Osteoblast (primary cell): ENCODE results near the gene AIPL1. TPM values are rescaled to one million over a fixed set of nuclear protein-coding genes. Genes with fewer than 3 reads are reported as not detected.

Experiments used
- DNase-seq: peaks from one replicate; pipeline ENCODE4 v3.0.0; 2011; ENCODE audit warnings: low spot score, mixed read lengths; ENCODE audit not compliant: insufficient read length; ENCODE audit errors: missing footprints
- H2AFZ ChIP-seq: 2 replicates; pipeline ENCODE4 v1.6.0; 2011; ENCODE audit warnings: mild to moderate bottlenecking, low read length
- H3K27ac ChIP-seq: 2 replicates; pipeline ENCODE4 v1.5.1; 2011; ENCODE audit warnings: mild to moderate bottlenecking, low read depth, low read length, moderate library complexity
- H3K27me3 ChIP-seq: 2 replicates; pipeline ENCODE4 v1.6.0; 2012; ENCODE audit warnings: mild to moderate bottlenecking, control low read depth, inconsistent platforms, low read length, moderate library complexity; ENCODE audit not compliant: insufficient read depth
- H3K36me3 ChIP-seq: 2 replicates; pipeline ENCODE4 v1.5.1; 2011; ENCODE audit warnings: mild to moderate bottlenecking, low read length, control low read depth, moderate library complexity; ENCODE audit not compliant: insufficient read depth
- H3K4me1 ChIP-seq: 2 replicates; pipeline ENCODE4 v1.5.1; 2011; ENCODE audit warnings: mild to moderate bottlenecking, low read length, control low read depth, moderate library complexity; ENCODE audit not compliant: insufficient read depth
- H3K4me2 ChIP-seq: 2 replicates; pipeline ENCODE4 v1.6.0; 2011; ENCODE audit warnings: mild to moderate bottlenecking, low read length; ENCODE audit not compliant: insufficient read depth
- H3K4me3 ChIP-seq: fragments of 200-600 bp; sonication (generic); 3 replicates; pipeline ENCODE4 v1.5.1; 2012; ENCODE audit warnings: mild to moderate bottlenecking, low read length, inconsistent platforms; ENCODE audit not compliant: insufficient read depth
- H3K79me2 ChIP-seq: 2 replicates; pipeline ENCODE4 v1.6.0; 2012; ENCODE audit warnings: mild to moderate bottlenecking, low read length, control low read depth, inconsistent platforms; ENCODE audit not compliant: insufficient read depth
- H3K9me3 ChIP-seq: 2 replicates; pipeline ENCODE4 v1.5.1; 2011; ENCODE audit warnings: low read depth, low read length, control low read depth
- H4K20me1 ChIP-seq: 2 replicates; pipeline ENCODE4 v1.6.0; 2012; ENCODE audit warnings: mild to moderate bottlenecking, low read length, control low read depth; ENCODE audit not compliant: insufficient read depth
- total RNA-seq: library from RNA; depleted of rRNA; stranded (reverse); fragments of >200 nt; gene quantifications from 2 replicates; pipeline ENCODE4 v1.2.3, GENCODE V29; 2012
- TF ChIP-seq, protein P1 (sequence below): IDR thresholded peaks from 2 replicates; pipeline ENCODE4 v1.5.1; 2011; ENCODE audit warnings: mild to moderate bottlenecking, low read depth, low read length, moderate library complexity; ENCODE audit errors: extremely low read depth

AIPL1 gene
- total RNA-seq, 1 donor, result not detected

- no peak overlapping the region for H2AFZ ChIP-seq
- no peaks in the 10 kb centered on the region for H4K20me1 ChIP-seq
- H3K4me1 ChIP-seq, result peaks cover 8% of the 10 kb centered on the region
- no peaks in the 10 kb centered on the region for H3K27me3 ChIP-seq
- H3K4me3 ChIP-seq, result no peak overlapping the region
- H3K79me2 ChIP-seq, result no peaks in the 10 kb centered on the region
- H3K27ac ChIP-seq, result no peak overlapping the region
- DNase-seq, result peak; percentile 67
- H3K4me2 ChIP-seq, result peak overlapping the region; percentile 34
- TF ChIP-seq, protein P1, sequence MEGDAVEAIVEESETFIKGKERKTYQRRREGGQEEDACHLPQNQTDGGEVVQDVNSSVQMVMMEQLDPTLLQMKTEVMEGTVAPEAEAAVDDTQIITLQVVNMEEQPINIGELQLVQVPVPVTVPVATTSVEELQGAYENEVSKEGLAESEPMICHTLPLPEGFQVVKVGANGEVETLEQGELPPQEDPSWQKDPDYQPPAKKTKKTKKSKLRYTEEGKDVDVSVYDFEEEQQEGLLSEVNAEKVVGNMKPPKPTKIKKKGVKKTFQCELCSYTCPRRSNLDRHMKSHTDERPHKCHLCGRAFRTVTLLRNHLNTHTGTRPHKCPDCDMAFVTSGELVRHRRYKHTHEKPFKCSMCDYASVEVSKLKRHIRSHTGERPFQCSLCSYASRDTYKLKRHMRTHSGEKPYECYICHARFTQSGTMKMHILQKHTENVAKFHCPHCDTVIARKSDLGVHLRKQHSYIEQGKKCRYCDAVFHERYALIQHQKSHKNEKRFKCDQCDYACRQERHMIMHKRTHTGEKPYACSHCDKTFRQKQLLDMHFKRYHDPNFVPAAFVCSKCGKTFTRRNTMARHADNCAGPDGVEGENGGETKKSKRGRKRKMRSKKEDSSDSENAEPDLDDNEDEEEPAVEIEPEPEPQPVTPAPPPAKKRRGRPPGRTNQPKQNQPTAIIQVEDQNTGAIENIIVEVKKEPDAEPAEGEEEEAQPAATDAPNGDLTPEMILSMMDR, result no peak
- H3K36me3 ChIP-seq, result no peaks in the 10 kb centered on the region
- no peaks in the 10 kb centered on the region for H3K9me3 ChIP-seq
Measured at GRCh38 chr17:6381526-6382465, 53.1 kb downstream of the AIPL1 start.

DNA sequence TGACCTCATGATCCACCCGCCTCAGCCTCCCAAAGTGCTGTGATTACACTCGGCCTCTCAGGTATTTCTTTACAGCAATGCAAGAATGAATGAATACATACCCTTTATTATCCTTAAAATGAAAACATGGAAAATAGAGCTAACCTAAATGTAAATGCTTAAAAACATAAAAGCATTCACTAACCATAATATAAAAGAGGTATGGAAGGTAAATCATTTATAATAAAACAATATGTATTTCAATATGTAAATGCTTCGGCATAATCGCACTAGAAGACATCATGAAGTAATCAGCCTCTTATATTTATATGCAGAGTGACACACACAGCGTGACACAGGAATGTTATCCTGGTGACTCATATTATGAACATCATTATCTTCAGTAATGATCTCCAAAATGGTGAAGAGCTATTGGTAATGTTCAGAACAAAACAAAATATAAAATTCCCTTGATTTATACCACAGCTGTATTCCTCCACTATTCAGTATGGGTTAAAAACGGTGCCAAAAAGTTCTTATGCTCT, 53.9 kb downstream of the AIPL1 start:
- DNase-seq, result peak; percentile 86
- TF ChIP-seq, protein P1, result no peak
- H3K27me3 ChIP-seq, result no peaks in the 10 kb centered on the region

DNA sequence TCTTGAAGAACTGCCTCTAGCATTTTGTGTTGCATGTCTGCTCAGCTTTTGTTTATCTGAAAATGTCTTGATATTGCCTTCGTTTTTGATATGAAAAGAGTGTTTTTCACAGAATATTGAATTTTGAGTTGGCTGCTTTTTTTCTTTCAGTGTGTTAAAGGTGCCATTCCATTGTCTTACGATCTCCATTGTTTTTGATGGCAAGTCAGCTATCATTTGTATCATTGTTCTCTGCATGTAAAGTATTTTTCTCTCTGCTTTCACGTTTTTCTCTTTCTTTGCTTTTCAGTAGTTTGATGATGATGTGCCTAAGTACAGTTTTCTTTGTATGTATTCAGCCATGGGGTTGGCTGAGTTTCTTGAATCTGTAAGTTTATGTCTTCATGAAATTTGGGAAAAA, 57.0 kb downstream of the AIPL1 start:
- no peaks in the 10 kb centered on the region for H4K20me1 ChIP-seq
- H3K79me2 ChIP-seq, result no peaks in the 10 kb centered on the region
- no peak overlapping the region for H2AFZ ChIP-seq
- no peak overlapping the region for H3K4me2 ChIP-seq
- no peaks in the 10 kb centered on the region for H3K9me3 ChIP-seq
- no peak overlapping the region for H3K4me3 ChIP-seq
- H3K27ac ChIP-seq, result no peak overlapping the region
- DNase-seq, result no peak
- TF ChIP-seq, protein P1, result no peak
- peaks cover 18% of the 10 kb centered on the region for H3K4me1 ChIP-seq
- no peaks in the 10 kb centered on the region for H3K27me3 ChIP-seq
- no peaks in the 10 kb centered on the region for H3K36me3 ChIP-seq

More for the DNA sequence above, 53.9 kb downstream of the AIPL1 start:
- Histone ChIP-seq H3K9me3 (no peaks in the 10 kb centered on the region), H3K36me3 (no peaks in the 10 kb centered on the region), H3K79me2 (no peaks in the 10 kb centered on the region), H3K27ac (no peak overlapping the region), H3K4me3 (no peak overlapping the region), H3K4me1 (peaks cover 8% of the 10 kb centered on the region), H4K20me1 (no peaks in the 10 kb centered on the region), H2AFZ (no peak overlapping the region), H3K4me2 (no peak overlapping the region)

DNA sequence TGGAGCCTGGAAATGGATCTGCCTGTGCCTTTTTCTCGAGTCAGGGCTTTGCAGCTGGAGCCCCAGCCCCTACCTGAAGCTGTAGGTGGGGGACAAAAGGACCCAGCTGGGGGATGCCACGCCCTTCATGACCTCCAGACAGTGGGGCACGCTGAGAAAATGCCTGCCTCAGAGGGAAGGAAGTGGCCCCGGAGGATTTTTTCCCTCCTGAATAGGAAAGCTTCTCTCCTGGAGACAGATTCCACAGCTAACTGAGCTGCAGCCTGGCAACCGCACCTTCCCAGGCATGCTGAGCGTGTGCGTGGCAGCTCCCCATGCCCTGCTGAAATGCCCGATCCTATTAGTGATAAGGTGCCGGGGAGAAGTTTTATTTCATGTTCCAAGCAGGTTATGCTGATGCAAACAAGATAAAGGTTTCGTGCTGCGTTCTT, 58.0 kb downstream of the AIPL1 start:
- no peak for DNase-seq
- no peak overlapping the region for H3K27ac ChIP-seq
- no peak overlapping the region for H2AFZ ChIP-seq
- no peak overlapping the region for H3K4me2 ChIP-seq
- no peaks in the 10 kb centered on the region for H3K36me3 ChIP-seq
- TF ChIP-seq, protein P1, result no peak
- no peaks in the 10 kb centered on the region for H3K9me3 ChIP-seq
- peaks cover 18% of the 10 kb centered on the region for H3K4me1 ChIP-seq
- no peaks in the 10 kb centered on the region for H3K79me2 ChIP-seq
- H3K27me3 ChIP-seq, result no peaks in the 10 kb centered on the region
- H4K20me1 ChIP-seq, result no peaks in the 10 kb centered on the region
- H3K4me3 ChIP-seq, result no peak overlapping the region
